NCI-H146 treated with DMSO at 0.1 percent for 48 hours (cell line): ENCODE data around the gene ZNF470.

Experiments used
- DNase-seq: peaks from one replicate; lab custom pipeline; 2025; ENCODE audit not compliant: unreplicated experiment; lab: John Stamatoyannopoulos, UW

ZNF470 gene

DNA sequence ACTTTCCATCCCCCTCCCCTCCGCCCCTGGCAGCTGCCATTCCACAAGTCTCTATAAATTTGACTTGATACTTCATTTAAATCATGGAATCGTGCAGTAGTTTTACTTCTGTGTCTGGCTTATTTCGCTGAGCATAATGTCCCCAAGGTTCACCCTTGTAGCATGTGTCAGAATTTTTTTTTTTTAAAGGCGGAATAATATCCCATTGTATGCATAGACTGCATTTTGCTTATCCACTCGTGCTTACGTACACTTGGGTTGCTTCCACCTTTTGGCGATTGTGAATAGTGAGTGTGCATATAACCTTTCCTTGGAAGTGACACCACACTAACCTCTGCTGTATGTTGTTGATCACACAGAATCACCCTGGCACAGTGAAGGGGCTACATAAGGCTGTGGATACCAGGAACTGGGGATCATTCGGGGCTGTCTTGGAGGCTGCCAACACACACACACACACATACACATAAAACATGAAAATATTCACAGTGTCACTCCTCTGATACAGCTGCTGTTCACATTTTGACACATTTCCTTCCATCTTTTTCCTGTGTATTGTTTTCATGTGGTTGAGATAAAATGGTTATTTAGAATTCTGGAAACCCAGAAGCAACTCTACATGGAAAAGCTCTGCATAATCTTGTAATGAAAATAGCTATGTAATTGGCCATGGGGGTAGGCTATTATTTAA lies 41.2 kb downstream of the ZNF470 start:
- no peak for DNase-seq

DNA sequence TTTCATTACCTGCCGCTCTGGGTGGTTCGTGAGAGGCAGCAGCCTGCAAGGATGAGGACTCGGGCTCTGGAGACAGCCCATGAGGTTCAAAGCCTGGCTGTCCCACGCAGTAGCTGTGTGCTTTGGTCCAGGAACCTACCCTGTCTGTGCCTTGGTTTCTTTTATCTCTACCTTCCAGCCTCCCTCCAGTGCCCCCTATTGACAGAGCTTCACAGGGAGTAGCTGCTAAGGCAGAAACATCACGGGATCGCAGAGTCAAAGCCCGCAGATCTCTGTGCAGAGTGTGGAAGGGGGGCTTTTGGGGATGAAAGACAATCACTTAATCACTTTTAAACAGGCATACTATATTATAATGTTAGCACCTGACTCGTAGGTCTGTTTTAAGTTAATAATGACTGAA lies 44.0 kb downstream of the ZNF470 start:
- DNase-seq: no peak

DNA sequence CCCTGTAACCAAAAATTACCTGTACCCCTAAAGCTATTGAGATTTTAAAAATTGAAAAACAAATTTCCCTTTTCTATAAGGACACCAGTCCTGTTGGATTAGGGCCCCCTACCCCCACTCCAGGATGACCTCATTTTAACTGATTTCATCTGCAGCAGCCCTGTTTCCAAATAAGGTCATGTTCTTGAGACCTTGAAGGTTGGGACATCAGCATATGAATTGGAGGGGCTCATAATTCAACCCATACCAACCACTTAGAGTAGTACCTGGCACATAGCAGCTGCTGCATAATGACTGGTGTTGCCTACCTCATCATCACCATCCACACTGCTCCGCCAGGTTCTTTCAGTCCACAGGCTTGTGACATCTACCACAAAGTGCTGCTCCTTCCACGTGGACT lies 45.5 kb downstream of the ZNF470 start:
- no peak for DNase-seq

GRCh38 chr19:56613639-56614038 lies 46.4 kb downstream of the ZNF470 start:
- DNase-seq: no peak

- no peak for DNase-seq
Measured at GRCh38 chr19:56617531-56617930, 50.3 kb downstream of the ZNF470 start.

GRCh38 chr19:56619121-56619520 lies 51.9 kb downstream of the ZNF470 start:
- no peak for DNase-seq

GRCh38 chr19:56622374-56622773 lies 55.1 kb downstream of the ZNF470 start:
- no peak for DNase-seq

DNA sequence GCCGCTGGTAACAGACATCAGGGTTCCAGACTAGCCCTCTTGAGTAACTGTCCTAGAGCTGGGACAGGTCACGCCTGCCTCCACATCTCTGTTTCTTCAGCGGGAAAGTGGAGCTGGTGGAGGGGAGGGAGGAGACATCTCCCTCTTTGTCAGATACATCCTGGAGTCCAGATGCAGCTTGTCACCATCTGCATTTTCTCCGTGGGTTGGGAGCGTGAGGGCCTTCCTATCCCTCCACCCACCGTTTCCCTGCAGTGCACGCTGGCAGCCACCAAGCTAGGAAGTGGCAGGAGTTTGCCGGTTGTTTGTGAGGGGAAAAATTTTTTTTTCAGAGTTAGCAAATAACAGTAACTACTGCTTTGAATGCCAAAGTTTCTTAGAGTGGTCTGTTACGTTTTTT lies 55.7 kb downstream of the ZNF470 start:
- no peak for DNase-seq

GRCh38 chr19:56625708-56626107 lies 58.4 kb downstream of the ZNF470 start:
- DNase-seq: no peak

DNA sequence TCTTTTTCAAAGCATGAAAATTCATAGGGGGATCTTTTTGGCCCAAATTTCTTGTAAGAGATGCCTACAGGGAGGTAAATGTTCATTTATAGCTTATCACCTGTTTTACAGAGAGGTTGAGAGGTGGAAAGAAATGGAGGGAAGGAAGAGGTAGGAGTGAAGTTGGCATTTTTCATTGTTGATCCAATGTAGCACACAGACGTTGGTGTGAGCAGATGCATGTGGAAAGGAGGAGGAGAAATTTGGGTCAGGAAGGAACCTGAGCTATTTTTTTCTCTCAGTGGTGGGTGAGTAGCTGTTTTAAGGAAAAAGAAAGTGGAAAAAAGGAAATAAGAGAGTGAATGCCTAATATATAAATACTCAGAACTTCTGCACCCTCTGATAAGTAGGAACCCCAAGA lies 65.8 kb downstream of the ZNF470 start:
- DNase-seq: no peak

DNA sequence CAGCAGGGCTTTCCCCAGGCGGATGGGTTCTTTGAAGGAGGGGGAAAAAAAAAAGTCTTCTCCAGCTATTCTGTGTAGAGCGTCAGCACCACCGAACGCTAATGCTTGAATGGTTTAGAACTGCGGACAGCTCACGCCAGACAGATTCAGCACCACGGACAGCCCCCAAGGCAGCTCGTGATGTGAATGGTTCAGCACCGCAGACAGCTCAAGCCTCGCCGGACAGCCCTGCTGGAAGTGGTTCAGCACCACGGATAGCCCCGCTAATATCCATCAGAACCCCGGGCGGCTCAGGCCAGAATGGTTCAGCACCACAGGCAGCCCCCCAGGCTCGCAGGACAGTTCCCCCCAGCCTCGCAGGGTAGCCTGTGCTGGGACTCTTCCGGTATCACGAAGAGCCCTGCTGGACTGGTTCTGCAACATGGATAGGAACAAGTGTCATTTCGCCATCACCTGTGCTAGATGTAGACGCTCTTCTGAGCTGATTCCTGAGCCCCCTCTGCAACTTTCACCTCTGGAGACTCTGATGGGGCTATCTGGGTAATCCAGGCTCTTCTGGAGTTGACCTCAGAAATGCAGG lies 70.8 kb downstream of the ZNF470 start:
- DNase-seq: no peak
